GM23338 (cell line): ENCODE measurements around the gene DIAPH3.

Experiments
- CREB1 ChIP-seq: fragments of 250-450 bp; sonication (Bioruptor Pico); IDR thresholded peaks from 2 replicates; pipeline ENCODE4 v1.5.0; 2020; ENCODE audit warnings: low read depth, mild to moderate bottlenecking, moderate library complexity
- CTCF ChIP-seq, 2 experiments: fragments of 200-600 bp in 1 of 2; sonication (generic) in 1 of 2; conservative IDR thresholded peaks; 2 replicates each; pipeline versions ENCODE4 v1.5.1 to v1.6.1; 2016 to 2017; ENCODE audit warnings: antibody characterized with exemption in 2 of 2, low read depth in 2 of 2, mild to moderate bottlenecking in 2 of 2, moderate library complexity in 1 of 2
- EZH2 ChIP-seq: fragments of 200-600 bp; sonication (generic); IDR thresholded peaks from one replicate; pipeline ENCODE4 v1.8.0; 2017; ENCODE audit warnings: antibody characterized with exemption, mild to moderate bottlenecking, low read depth; ENCODE audit not compliant: unreplicated experiment
- EZH2phosphoT487 ChIP-seq: fragments of 200-600 bp; sonication (generic); IDR thresholded peaks from one replicate; pipeline ENCODE4 v1.8.1; 2018; ENCODE audit warnings: antibody characterized with exemption; ENCODE audit not compliant: unreplicated experiment
- JUNB ChIP-seq: IDR thresholded peaks from one replicate; pipeline ENCODE4 v1.6.1; 2016; ENCODE audit warnings: antibody characterized with exemption; ENCODE audit not compliant: unreplicated experiment
- NANOG ChIP-seq: IDR thresholded peaks from 2 replicates; pipeline ENCODE4 v1.6.1; 2016; ENCODE audit warnings: antibody characterized with exemption, borderline replicate concordance
- POLR2AphosphoS5 ChIP-seq: IDR thresholded peaks from 2 replicates; pipeline ENCODE4 v1.6.1; 2016; ENCODE audit warnings: antibody characterized with exemption, low read depth

- TF ChIP-seq EZH2: no peak
- TF ChIP-seq JUNB: no peak
- TF ChIP-seq CTCF (conservative IDR thresholded peaks at IDR 0.05; ENCODE audit: low read depth in 2 of 2): no peak
- no peak for TF ChIP-seq CREB1
- no peak for TF ChIP-seq EZH2phosphoT487
- TF ChIP-seq POLR2AphosphoS5: no peak
- TF ChIP-seq NANOG: no peak
These were observed 201.4 kb downstream of the DIAPH3 start for GRCh38 chr13:59962343-59962742.
